Germinal center (tissue), 1 donor: ENCODE results near the gene MFAP4.

Experiments used
- DNase-seq: peaks from one replicate; pipeline ENCODE4 v3.0.0; 2012; ENCODE audit warnings: mixed read lengths, low spot score

Gene MFAP4

GRCh38 chr17:19348081-19348650, 38.8 kb downstream of the MFAP4 start:
- no peak for DNase-seq

GRCh38 chr17:19347323-19348080, 39.5 kb downstream of the MFAP4 start:
- no peak for DNase-seq

- no peak for DNase-seq
Measured at GRCh38 chr17:19346351-19347255, 40.4 kb downstream of the MFAP4 start.

GRCh38 chr17:19345486-19346350, 41.3 kb downstream of the MFAP4 start:
- DNase-seq = no peak

GRCh38 chr17:19345067-19345460, 41.9 kb downstream of the MFAP4 start:
- DNase-seq = no peak

GRCh38 chr17:19344311-19345066, 42.5 kb downstream of the MFAP4 start:
- no peak for DNase-seq

- no peak for DNase-seq
Measured at GRCh38 chr17:19343671-19344151, 43.3 kb downstream of the MFAP4 start.

- DNase-seq = no peak
Measured at GRCh38 chr17:19343256-19343630, 43.7 kb downstream of the MFAP4 start.

GRCh38 chr17:19342611-19343255, 44.3 kb downstream of the MFAP4 start:
- DNase-seq = no peak

GRCh38 chr17:19341641-19342610, 45.1 kb downstream of the MFAP4 start:
- no peak for DNase-seq

GRCh38 chr17:19341211-19341631, 45.8 kb downstream of the MFAP4 start:
- no peak for DNase-seq

- DNase-seq = no peak
Measured at GRCh38 chr17:19339341-19339815, 47.6 kb downstream of the MFAP4 start.

GRCh38 chr17:19338031-19338990, 48.7 kb downstream of the MFAP4 start:
- peak; percentile 84 for DNase-seq

GRCh38 chr17:19337712-19338023, 49.3 kb downstream of the MFAP4 start:
- no peak for DNase-seq

GRCh38 chr17:19336938-19337711, 49.9 kb downstream of the MFAP4 start:
- DNase-seq = no peak

GRCh38 chr17:19335951-19336631, 50.9 kb downstream of the MFAP4 start:
- DNase-seq = no peak

GRCh38 chr17:19334331-19334730, 52.7 kb downstream of the MFAP4 start:
- no peak for DNase-seq
